Vagina (tissue), 2 donors: ENCODE measurements around the gene TMEM219.

Source experiments
- CTCF ChIP-seq, 3 experiments: fragments of 450-650 bp in 2 of 3; fragments of 200-600 bp in 1 of 3; sonication (generic) in 1 of 3; IDR thresholded peaks; one replicate each; pipeline ENCODE4 v1.5.1; 2017 to 2019; ENCODE audit warnings: antibody characterized with exemption in 3 of 3, mild to moderate bottlenecking in 2 of 3, moderate library complexity in 2 of 3
- POLR2A ChIP-seq, 2 donors: fragments of 450-650 bp; IDR thresholded peaks; one replicate each; pipeline ENCODE4 v1.6.1; 2017; ENCODE audit warnings: antibody characterized with exemption in 2 of 2, mild to moderate bottlenecking in 2 of 2, moderate library complexity in 2 of 2

GRCh38 chr16:29977063-29977825 is 15.4 kb downstream of the TMEM219 start:
- no peak for TF ChIP-seq CTCF (IDR thresholded peaks at IDR 0.05)
- no peak for TF ChIP-seq POLR2A (IDR thresholded peaks at IDR 0.05)
